ENCODE data around the gene S100A7.
"Not testable (repeated sequence)": the region's sequence is repeated elsewhere in the genome, so short reads cannot be mapped to it uniquely, and the experiment has no call there.

The S100A7 gene

GRCh38 chr1:153431928-153432327, 28.5 kb downstream of the S100A7 start:
- in situ Hi-C loops (cut with MboI; ENCODE audit: low sequenced_read_pairs) = no loop called here

- in situ Hi-C loops (cut with MboI; ENCODE audit: low sequenced_read_pairs) = no loop called here
Observed at GRCh38 chr1:153431427-153431826, 29.0 kb downstream of the S100A7 start.

- in situ Hi-C loops (cut with MboI; ENCODE audit: low sequenced_read_pairs) = no loop called here
Observed at GRCh38 chr1:153431002-153431401, 29.4 kb downstream of the S100A7 start.

GRCh38 chr1:153430561-153430960, 29.9 kb downstream of the S100A7 start:
- in situ Hi-C loops (cut with MboI; ENCODE audit: low sequenced_read_pairs) = no loop called here

GRCh38 chr1:153430166-153430553, 30.3 kb downstream of the S100A7 start:
- in situ Hi-C loops (cut with MboI; ENCODE audit: low sequenced_read_pairs) = no loop called here

GRCh38 chr1:153429266-153430165, 30.9 kb downstream of the S100A7 start:
- in situ Hi-C loops (cut with MboI; ENCODE audit: low sequenced_read_pairs) = no loop called here

- in situ Hi-C loops (cut with MboI; ENCODE audit: low sequenced_read_pairs) = no loop called here
Observed at GRCh38 chr1:153428791-153429190, 31.7 kb downstream of the S100A7 start.

- in situ Hi-C loops (cut with MboI; ENCODE audit: low sequenced_read_pairs) = no loop called here
Observed at GRCh38 chr1:153428073-153428638, 32.3 kb downstream of the S100A7 start.

GRCh38 chr1:153426809-153427208, 33.6 kb downstream of the S100A7 start:
- in situ Hi-C loops (cut with MboI; ENCODE audit: low sequenced_read_pairs) = no loop called here

- in situ Hi-C loops (cut with MboI; ENCODE audit: low sequenced_read_pairs) = no loop called here
Observed at GRCh38 chr1:153422450-153423068, 37.9 kb downstream of the S100A7 start.

GRCh38 chr1:153420306-153420705, 40.1 kb downstream of the S100A7 start:
- in situ Hi-C loops (cut with MboI; ENCODE audit: low sequenced_read_pairs) = no loop called here

- in situ Hi-C loops (cut with MboI; ENCODE audit: low sequenced_read_pairs) = not testable (repeated sequence)
Observed at GRCh38 chr1:153419436-153419793, 41.0 kb downstream of the S100A7 start.

GRCh38 chr1:153418758-153419435, 41.6 kb downstream of the S100A7 start:
- in situ Hi-C loops (cut with MboI; ENCODE audit: low sequenced_read_pairs) = not testable (repeated sequence)

- in situ Hi-C loops (cut with MboI; ENCODE audit: low sequenced_read_pairs) = no loop called here
Observed at GRCh38 chr1:153417136-153417888, 43.1 kb downstream of the S100A7 start.

GRCh38 chr1:153415850-153416570, 44.4 kb downstream of the S100A7 start, which contains the start of gene S100A7A:
Gene S100A7A, plus strand, starts transcription at chr1:153416520. Its CDS starts 1,563 bp downstream, at chr1:153418083.
- in situ Hi-C loops (cut with MboI; ENCODE audit: low sequenced_read_pairs) = no loop called here

- in situ Hi-C loops (cut with MboI; ENCODE audit: low sequenced_read_pairs) = not testable (repeated sequence)
Observed at GRCh38 chr1:153413961-153414360, 46.5 kb downstream of the S100A7 start.
